Astrocyte (in vitro differentiated cells and primary cell): ENCODE data around the gene PEX10.

ENCODE experiments used
- CTCF ChIP-seq: IDR thresholded peaks from 2 replicates; pipeline ENCODE4 v1.5.1; 2011; ENCODE audit warnings: low read depth, mild to moderate bottlenecking, inconsistent platforms, low read length, moderate library complexity; ENCODE audit not compliant: insufficient read depth
- EZH2 ChIP-seq: IDR thresholded peaks from 2 replicates; pipeline ENCODE4 v1.6.1; 2012; ENCODE audit warnings: mild to moderate bottlenecking, low read length, inconsistent platforms; ENCODE audit not compliant: insufficient read depth

GRCh38 chr1:2384941-2385481 lies 27.4 kb downstream of the PEX10 start:
- TF ChIP-seq CTCF (no peak), EZH2 (no peak)
